Measurements from ENCODE around the gene AHCY.
"Not testable (repeated sequence)": the region's sequence is repeated elsewhere in the genome, so short reads cannot be mapped to it uniquely, and the experiment has no call there.

AHCY gene

GRCh38 chr20:34296468-34296867 is 6.7 kb downstream of the AHCY start:
- no peak for DNase-seq (ENCODE audit: low spot score)
- TF ChIP-seq CTCF (IDR thresholded peaks at IDR 0.05; ENCODE audit: extremely low read depth, missing control alignments): no peak

GRCh38 chr20:34295284-34295683 is 7.9 kb downstream of the AHCY start:
- DNase-seq (ENCODE audit: low spot score): no peak
- TF ChIP-seq CTCF (IDR thresholded peaks at IDR 0.05; ENCODE audit: extremely low read depth, missing control alignments): no peak

DNA sequence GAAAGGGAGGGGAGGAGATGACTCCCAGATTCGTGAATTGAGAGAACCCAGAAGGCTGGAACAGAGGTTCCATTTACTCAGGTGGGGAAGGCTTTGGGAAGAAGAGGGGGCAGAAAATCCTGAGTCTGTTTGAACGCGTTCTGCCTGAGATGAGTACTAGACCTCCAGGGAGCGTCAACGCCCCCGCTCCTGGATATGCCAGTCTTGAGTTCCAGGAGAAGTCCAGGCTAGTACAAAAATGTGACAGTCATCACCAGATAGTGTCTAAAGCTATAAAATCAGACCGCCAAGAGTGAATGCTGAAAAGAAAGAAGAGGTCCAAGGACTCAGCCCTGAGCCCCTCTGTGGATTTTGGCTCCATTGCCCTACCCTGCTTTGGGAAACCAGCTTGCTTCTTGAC is 8.6 kb downstream of the AHCY start:
- TF ChIP-seq CTCF (IDR thresholded peaks at IDR 0.05; ENCODE audit: extremely low read depth, missing control alignments): no peak
- no peak for DNase-seq (ENCODE audit: low spot score)

GRCh38 chr20:34293589-34293988 is 9.6 kb downstream of the AHCY start:
- TF ChIP-seq CTCF (IDR thresholded peaks at IDR 0.05; ENCODE audit: extremely low read depth, missing control alignments): no peak
- no peak for DNase-seq (ENCODE audit: low spot score)

GRCh38 chr20:34293119-34293518 is 10.0 kb downstream of the AHCY start:
- no peak for DNase-seq (ENCODE audit: low spot score)
- TF ChIP-seq CTCF (IDR thresholded peaks at IDR 0.05; ENCODE audit: extremely low read depth, missing control alignments): no peak

- DNase-seq (ENCODE audit: low spot score): no peak
- no peak for TF ChIP-seq CTCF (IDR thresholded peaks at IDR 0.05; ENCODE audit: extremely low read depth, missing control alignments)
These were observed 10.7 kb downstream of the AHCY start for GRCh38 chr20:34292496-34292895.

GRCh38 chr20:34290471-34290870 is 12.7 kb downstream of the AHCY start:
- no peak for DNase-seq (ENCODE audit: low spot score)
- TF ChIP-seq CTCF (IDR thresholded peaks at IDR 0.05; ENCODE audit: extremely low read depth, missing control alignments): no peak

- DNase-seq (ENCODE audit: low spot score): not testable (repeated sequence)
These were observed 15.7 kb downstream of the AHCY start for GRCh38 chr20:34287500-34287899.

Measured in GM20000 (cell line).